Activated naive CD8-positive, alpha-beta T cell (primary cell): ENCODE results near the gene HOXA4.

Experiments
- H3K27ac Mint-ChIP-seq: one replicate; pipeline ENCODE4 v1.8.0; 2021; ENCODE audit warnings: mixed read lengths
- H3K27me3 Mint-ChIP-seq: one replicate; pipeline ENCODE4 v1.8.0; 2021; ENCODE audit warnings: mixed read lengths
- H3K36me3 Mint-ChIP-seq: one replicate; pipeline ENCODE4 v1.8.0; 2021; ENCODE audit warnings: mixed read lengths
- H3K4me1 Mint-ChIP-seq: one replicate; pipeline ENCODE4 v1.8.0; 2021; ENCODE audit warnings: low read depth, mixed read lengths
- H3K4me3 Mint-ChIP-seq: one replicate; pipeline ENCODE4 v1.8.0; 2021; ENCODE audit warnings: mild to moderate bottlenecking, mixed read lengths
- H3K9me3 Mint-ChIP-seq: one replicate; pipeline ENCODE4 v1.8.0; 2021; ENCODE audit warnings: low read depth, mixed read lengths

The HOXA4 gene

DNA sequence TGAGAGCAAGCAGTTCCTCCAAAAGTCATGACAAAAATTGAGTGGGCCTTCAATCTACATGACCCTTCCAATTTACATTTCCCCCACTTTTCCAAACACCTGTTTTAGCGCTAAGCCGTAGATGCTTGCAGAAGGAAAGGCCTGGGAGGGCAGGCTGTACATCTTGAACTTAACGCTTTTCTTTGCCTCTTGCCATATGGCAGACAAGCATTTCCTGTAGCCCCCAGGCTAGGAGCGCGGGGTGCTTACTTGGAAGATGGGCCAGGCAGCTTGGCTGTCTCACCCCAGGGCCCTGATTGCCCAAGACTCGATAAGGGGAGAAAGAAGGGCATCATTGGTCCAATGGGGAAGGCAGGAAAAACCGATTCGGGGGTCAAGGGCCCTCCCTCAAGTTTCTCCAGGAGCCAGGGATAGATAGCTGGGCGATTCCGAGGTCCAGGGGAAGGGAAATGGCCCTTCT lies 41.8 kb upstream of the HOXA4 start:
- Mint-ChIP-seq H3K9me3 (no peaks in the 10 kb centered on the region), H3K27me3 (peaks cover 39% of the 10 kb centered on the region), H3K36me3 (no peaks in the 10 kb centered on the region), H3K4me3 (peak overlapping the region; percentile 57), H3K4me1 (peaks cover 27% of the 10 kb centered on the region), H3K27ac (peak overlapping the region; percentile 18)

DNA sequence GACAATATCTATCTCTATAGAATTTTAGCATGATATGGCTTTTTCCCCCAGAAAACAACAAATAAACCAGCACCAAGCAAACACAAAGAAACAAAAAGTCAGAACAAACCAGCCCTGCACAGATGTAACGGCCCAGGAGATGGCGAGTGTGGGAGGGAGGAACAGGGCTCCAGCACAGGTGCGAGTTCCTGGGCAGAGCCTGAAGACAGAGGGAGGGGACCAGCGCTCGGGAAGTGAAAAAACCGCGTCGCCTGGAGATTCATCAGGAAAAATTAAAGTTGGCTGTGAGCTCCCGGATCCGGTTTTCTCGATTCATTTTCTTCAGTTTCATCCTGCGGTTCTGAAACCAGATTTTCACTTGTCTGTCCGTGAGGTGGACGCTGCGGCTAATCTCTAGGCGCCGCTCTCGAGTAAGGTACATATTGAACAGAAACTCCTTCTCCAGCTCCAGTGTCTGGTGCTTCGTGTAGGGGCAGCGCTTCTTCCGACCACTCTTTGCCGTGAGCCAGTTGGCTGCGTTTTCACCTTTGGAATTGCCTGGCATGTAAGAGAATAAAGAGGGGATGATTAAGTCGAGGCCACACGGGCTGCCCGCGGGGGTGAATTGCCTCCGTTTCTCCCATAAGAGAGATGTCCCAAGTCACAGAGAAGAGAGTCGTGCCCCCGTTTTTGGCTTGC lies 41.2 kb upstream of the HOXA4 start:
- H3K27me3 Mint-ChIP-seq = peaks cover 43% of the 10 kb centered on the region
- H3K4me3 Mint-ChIP-seq = peak overlapping the region; percentile 57
- H3K9me3 Mint-ChIP-seq = no peaks in the 10 kb centered on the region
- no peaks in the 10 kb centered on the region for H3K36me3 Mint-ChIP-seq
- peaks cover 30% of the 10 kb centered on the region for H3K4me1 Mint-ChIP-seq
- H3K27ac Mint-ChIP-seq = peak overlapping the region; percentile 18

DNA sequence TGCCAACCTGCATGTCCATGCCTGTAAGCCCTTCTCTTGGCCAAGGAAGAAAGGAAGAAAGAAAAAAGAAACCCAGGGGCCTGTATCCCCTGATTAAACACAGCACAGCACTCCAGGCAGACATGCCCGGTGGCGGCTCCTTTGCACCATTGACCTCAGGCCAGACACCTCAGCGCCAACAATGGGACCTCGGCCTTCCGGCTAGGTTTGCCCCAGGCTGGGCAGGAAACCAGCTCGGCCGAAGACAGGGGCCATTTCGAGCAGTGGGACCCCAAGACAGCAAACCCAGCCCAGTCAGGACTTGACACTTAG lies 40.7 kb upstream of the HOXA4 start:
- peak overlapping the region; percentile 12 for H3K27ac Mint-ChIP-seq
- H3K9me3 Mint-ChIP-seq = no peaks in the 10 kb centered on the region
- H3K4me1 Mint-ChIP-seq = peaks cover 31% of the 10 kb centered on the region
- H3K36me3 Mint-ChIP-seq = no peaks in the 10 kb centered on the region
- H3K27me3 Mint-ChIP-seq = peaks cover 45% of the 10 kb centered on the region
- H3K4me3 Mint-ChIP-seq = no peak overlapping the region

DNA sequence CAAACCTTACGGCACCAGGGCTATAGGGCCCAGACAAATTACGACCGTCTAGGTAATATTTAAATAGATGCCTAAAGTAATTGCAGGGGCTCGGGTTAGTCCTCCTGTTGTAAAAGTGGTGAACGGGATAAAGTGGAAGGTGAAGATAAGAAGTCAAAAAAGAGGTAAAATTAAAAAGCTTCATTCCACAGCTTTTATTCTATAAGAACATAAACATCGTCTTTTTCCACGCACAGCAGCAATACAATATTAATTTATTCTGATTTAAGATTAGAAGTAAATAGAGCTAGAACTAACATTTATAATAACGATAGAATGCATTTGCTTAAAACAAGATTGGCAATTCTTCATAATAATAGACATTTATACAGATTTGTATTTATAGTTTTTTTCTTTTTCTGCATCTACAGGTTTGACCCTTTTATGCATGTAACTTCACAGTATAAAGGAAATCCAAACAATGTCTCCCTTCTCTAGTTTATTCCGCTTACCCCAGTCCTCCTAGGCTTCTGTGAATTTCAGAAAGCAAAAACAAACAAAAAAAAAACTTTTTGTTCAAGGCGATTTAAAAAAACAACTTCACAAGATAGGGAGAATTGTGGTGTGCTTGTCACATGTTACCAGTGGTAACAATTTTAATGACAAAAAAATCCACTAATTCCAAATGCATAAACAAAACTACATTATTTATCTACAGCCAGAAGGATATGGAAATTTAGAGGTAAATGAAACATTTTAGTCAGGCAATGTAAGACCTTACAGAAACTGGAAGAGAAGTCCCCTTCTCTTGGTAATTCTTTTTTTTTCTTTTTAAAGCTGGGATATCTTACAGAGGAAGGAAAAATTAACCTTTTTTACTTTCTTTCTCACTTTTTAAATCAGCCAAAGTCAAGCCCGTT lies 40.1 kb upstream of the HOXA4 start:
- peaks cover 47% of the 10 kb centered on the region for H3K27me3 Mint-ChIP-seq
- H3K36me3 Mint-ChIP-seq = no peaks in the 10 kb centered on the region
- H3K4me1 Mint-ChIP-seq = peaks cover 35% of the 10 kb centered on the region
- H3K27ac Mint-ChIP-seq = peak overlapping the region; percentile 12
- H3K4me3 Mint-ChIP-seq = peak overlapping the region; percentile 17
- H3K9me3 Mint-ChIP-seq = no peaks in the 10 kb centered on the region

DNA sequence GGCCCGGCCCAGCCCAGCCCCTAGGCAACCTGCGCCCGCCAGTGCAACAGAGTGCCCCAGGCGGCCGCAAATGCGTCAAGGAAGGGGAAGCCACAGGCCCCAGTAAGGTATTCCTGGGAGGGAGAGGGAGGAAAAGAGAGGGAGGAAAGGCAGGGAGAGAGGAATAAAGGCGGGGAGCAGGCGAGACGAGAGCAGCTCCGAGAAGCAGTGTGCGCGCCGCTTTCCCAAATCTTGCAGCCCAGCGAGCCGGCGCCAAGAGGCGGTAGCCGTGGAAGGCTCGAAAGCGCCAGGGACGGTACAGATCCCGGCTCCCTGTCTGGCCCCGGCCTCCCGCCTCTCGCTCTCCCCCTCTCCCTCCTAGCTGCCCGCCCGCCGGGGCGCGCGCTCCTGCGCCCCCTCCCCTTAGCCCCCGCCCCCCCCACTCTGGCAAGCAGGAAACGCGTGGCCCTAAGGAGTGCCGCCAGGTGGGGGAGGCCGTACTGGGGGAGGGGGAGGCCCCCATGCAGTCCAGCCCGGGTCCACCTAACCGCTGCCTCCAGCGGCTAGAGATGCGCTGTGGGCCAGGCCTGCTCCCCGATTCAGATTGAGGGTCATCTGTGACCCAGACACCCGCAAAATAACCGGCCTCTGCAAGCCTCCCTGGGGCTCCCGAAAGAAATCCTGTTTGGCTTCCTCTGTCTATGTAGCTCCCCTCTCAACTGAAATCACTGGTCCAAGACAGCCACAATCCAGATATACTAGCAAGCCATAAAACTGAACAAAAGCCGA lies 39.3 kb upstream of the HOXA4 start:
- Mint-ChIP-seq H3K4me1 (peaks cover 38% of the 10 kb centered on the region), H3K27ac (no peak overlapping the region), H3K27me3 (peaks cover 46% of the 10 kb centered on the region), H3K4me3 (peak overlapping the region; percentile 17), H3K36me3 (no peaks in the 10 kb centered on the region), H3K9me3 (no peaks in the 10 kb centered on the region)

DNA sequence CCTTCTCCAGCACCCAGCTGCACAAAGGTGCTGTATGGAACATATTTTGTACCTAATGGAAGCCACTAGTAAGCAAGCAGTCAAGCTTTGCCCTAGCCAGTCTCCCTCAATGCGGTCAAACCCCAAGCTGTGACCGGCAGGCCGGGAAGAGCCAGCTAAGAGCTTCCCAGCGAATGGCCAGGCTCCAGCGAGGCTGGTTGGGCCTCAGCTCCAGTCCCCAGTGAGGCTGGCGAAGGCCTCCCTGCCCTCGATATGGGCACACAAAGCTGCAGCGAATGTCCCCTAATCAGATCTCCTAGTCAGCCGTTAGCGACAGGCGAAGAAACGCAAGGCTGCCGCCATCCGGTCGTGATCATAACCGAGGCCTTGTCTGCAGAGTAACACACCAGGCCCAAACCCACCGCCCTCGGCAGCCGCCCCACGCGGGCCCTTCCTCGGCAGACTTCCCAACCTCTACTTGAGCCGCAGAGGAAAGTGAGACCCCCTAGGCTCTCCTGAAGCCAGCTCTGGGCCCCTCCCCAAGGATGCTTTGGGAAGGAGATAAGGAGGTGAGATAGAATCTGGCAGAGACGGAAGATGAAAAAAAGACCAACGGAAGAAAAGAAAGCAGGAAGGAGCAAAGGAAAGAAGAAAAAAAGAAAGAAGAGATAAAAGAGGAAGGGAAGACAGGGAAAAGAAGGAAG lies 37.8 kb upstream of the HOXA4 start:
- no peaks in the 10 kb centered on the region for H3K9me3 Mint-ChIP-seq
- peak overlapping the region; percentile 2 for H3K4me3 Mint-ChIP-seq
- peaks cover 39% of the 10 kb centered on the region for H3K4me1 Mint-ChIP-seq
- peaks cover 56% of the 10 kb centered on the region for H3K27me3 Mint-ChIP-seq
- H3K36me3 Mint-ChIP-seq = no peaks in the 10 kb centered on the region
- H3K27ac Mint-ChIP-seq = no peak overlapping the region

DNA sequence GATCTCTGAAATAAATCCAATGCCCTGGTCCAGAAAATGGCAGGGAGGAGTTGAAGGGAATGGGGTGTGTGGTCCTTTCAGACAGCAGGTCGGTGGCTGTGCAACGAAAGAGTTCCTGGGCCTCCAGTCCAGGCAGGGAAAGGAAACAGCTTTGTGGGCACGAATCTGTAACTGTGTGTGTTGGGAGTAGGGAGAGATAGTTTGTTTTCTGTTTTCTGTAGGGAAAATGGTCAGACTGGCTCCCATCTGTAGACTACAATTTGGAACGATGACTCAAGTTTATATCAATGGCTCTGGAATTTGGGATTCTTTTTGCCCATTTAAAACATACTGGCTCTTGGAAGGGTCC lies 37.3 kb upstream of the HOXA4 start:
- Mint-ChIP-seq H3K36me3 (no peaks in the 10 kb centered on the region), H3K9me3 (no peaks in the 10 kb centered on the region), H3K4me3 (no peak overlapping the region), H3K4me1 (peaks cover 39% of the 10 kb centered on the region), H3K27me3 (peaks cover 60% of the 10 kb centered on the region), H3K27ac (no peak overlapping the region)

DNA sequence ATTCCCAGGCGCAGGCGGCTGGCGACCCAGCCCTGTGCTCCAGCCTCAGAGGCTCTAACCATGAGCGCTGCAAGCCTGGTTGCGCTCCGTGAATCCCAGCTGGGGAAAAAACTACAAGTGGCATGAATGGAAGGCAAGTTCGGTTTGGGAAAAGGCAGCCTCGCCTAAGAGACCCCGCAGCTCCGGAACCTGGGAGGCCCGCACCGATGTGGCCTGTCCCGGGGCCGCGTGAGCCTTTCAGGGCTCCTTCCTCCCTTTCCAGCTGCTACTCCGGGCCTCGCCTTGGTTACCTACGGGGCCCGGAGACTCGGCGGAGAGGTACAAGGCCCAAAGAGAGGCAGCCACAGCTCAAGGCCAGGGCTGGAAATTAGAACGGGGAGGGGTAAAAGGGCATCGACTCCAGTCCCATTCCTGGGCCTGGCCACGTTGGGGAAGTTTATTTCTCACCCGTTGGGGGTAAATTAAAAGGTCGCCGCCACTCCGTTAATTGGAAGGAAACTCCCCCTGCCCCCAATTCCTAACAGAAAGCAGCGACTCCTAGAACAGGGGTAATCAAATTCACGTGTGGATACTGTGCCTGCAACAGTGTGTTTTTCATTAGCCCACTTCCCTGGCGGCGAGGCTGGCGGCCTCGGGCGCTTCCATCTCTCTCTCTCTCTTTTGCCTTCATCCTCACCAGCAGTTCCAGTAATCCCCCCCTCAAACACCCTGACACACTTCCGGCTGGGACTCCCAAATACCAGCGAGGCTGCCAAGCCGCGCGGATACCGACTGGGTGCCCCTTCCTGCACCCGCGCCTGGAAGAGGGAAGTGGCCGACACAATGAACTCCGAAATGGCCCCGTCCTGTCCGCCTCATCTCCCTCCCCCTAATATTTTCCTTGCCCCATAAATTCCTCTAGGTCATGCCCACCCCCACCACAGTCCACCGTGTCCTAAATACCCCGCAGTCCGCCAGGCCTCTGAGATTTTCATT lies 36.3 kb upstream of the HOXA4 start:
- Mint-ChIP-seq H3K27me3 (peaks cover 56% of the 10 kb centered on the region), H3K4me1 (peaks cover 33% of the 10 kb centered on the region), H3K36me3 (no peaks in the 10 kb centered on the region), H3K27ac (no peak overlapping the region), H3K4me3 (peak overlapping the region; percentile 47), H3K9me3 (no peaks in the 10 kb centered on the region)

DNA sequence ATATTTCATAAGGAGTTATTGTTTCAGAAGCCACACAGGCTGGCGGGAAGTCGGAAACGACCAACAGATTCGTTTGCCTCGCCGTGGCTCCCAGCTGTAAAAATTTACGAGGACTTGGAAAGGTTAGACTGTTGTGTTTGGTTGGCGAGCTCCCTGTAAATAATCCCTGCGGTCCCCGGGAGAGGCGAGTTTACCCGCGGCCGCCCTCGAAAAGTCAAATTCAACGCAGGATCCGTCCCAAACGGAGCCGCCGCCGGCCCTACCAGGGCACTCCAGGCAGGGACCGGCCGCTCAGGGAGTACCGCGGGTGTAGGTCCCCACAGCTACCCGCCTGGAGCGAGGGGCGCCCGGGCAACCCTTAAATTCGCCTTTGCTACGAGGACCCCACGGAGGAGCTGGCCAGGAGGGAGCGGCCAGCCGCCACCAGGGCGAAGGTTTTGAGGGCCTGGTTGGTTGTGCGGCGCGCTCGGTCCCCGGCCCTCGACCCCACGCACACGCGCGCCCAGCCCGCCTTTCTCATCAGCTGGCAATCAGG lies 35.5 kb upstream of the HOXA4 start:
- Mint-ChIP-seq H3K36me3 (no peaks in the 10 kb centered on the region), H3K4me1 (peaks cover 30% of the 10 kb centered on the region), H3K9me3 (no peaks in the 10 kb centered on the region), H3K27me3 (peaks cover 53% of the 10 kb centered on the region), H3K4me3 (peak overlapping the region; percentile 65), H3K27ac (peak overlapping the region; percentile 72)

DNA sequence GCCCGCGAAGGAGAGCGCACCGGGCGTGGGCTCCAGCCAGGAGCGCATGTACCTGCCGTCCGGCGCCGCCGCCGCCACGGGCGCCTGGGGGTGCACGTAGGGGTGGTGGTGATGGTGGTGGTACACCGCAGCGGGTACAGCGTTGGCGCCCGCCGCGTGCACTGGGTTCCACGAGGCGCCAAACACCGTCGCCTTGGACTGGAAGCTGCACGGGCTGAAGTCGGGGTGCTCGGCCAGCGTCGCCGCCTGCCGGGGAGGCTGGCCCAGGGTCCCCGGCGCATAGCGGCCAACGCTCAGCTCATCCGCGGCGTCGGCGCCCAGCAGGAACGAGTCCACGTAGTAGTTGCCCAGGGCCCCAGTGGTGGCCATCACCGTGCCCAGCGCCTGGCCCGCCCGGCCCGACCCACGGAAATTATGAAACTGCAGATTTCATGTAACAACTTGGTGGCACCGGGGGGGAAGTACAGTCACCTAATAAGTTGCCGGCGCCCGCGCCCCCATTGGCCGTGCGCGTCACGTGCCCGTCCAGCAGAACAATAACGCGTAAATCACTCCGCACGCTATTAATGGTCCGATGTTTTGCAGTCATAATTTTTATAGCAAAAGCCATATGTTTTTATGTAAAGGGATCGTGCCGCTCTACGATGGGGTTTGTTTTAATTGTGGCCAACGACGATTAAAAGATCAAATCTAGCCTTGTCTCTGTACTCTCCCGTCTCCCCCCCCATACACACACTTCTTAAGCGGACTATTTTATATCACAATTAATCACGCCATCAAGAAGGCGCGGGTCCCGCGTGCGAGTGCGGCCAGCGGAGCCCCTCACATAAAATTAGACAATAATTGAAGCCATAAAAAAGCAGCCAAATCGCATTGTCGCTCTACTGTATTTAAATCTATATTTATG lies 34.8 kb upstream of the HOXA4 start, which contains the start of gene HOXA9:
HOXA9 (minus strand) TSS at position 449 of the 907 bp plus-strand sequence; CDS start at position 369, 80 bp downstream.
- Mint-ChIP-seq H3K27ac (peak within 1 kb of the TSS; percentile 72), H3K36me3 (no peaks in the 10 kb centered on the region), H3K9me3 (no peaks in the 10 kb centered on the region), H3K27me3 (peaks cover 49% of the 10 kb centered on the region), H3K4me3 (peak within 1 kb of the TSS; percentile 65), H3K4me1 (peaks cover 28% of the 10 kb centered on the region)

DNA sequence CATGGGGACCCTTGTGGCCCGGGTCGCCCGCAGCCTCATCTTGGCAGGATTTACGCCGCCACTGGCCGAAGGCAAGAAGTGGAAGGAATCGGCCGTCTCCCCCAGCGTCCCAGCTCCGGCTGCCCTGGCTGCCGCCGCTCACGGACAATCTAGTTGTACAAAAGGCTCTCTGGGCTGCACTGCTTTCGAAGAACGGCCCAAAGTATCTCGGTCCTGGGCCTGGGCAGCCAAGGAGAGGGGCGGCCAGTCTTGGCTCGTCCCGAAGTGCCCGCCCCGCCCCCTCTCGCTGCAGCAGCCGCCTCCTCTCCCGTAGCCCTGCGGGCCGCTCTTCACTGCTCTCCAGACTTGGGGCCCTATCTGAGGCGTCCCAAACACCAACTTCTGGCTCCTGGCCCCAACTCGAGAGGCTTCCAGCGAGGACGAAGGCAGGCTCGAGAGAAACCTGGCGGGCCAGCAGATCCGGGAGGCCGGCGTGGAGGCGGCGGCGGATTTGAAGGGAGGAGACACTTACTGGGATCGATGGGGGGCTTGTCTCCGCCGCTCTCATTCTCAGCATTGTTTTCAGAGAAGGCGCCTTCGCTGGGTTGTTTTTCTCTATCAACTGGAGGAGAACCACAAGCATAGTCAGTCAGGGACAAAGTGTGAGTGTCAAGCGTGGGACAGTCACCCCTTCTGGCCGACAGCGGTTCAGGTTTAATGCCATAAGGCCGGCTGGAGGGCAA lies 34.0 kb upstream of the HOXA4 start:
- Mint-ChIP-seq H3K4me3 (no peak overlapping the region), H3K27ac (peak overlapping the region; percentile 22), H3K27me3 (peaks cover 48% of the 10 kb centered on the region)

DNA sequence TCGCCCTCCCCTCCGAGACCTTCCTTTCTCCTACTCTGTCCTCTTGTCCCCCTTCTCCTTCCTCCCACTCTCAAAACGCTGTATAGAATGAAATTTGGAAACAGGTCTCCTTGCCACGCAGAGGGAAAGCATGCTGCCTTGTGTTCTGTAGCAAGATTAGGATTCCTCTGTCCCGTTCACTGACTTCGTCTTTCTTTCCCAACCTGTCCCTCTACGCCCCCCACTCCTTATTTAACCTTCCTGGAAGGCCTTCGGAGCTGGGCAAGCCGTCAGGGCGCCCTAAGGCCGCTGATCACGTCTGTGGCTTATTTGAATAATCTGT lies 33.4 kb upstream of the HOXA4 start:
- H3K4me3 Mint-ChIP-seq = no peak overlapping the region
- no peaks in the 10 kb centered on the region for H3K9me3 Mint-ChIP-seq
- no peak overlapping the region for H3K27ac Mint-ChIP-seq
- H3K4me1 Mint-ChIP-seq = peaks cover 28% of the 10 kb centered on the region
- H3K36me3 Mint-ChIP-seq = no peaks in the 10 kb centered on the region
- peaks cover 52% of the 10 kb centered on the region for H3K27me3 Mint-ChIP-seq

More for the DNA sequence above, 34.0 kb upstream of the HOXA4 start:
- Mint-ChIP-seq H3K9me3 (no peaks in the 10 kb centered on the region), H3K36me3 (no peaks in the 10 kb centered on the region), H3K4me1 (peaks cover 28% of the 10 kb centered on the region)
